Neural progenitor cell (in vitro differentiated cells): ENCODE results near the gene GK. TPM values are rescaled to one million over a fixed set of nuclear protein-coding genes. Genes with fewer than 3 reads are reported as not detected.

ENCODE experiments used
- DNase-seq: peaks from one replicate; pipeline ENCODE4 v3.0.0-alpha.2; 2016; ENCODE audit warnings: low spot score
- H2AFZ ChIP-seq: fragments of 200-600 bp; sonication (generic); replicated peaks from 2 replicates; pipeline ENCODE4 v1.6.1; 2016; ENCODE audit warnings: antibody characterized with exemption
- H3F3A ChIP-seq: fragments of 200-600 bp; sonication (generic); 2 replicates; pipeline ENCODE4 v1.6.1; 2016; ENCODE audit warnings: antibody characterized with exemption, low read depth
- H3K27ac ChIP-seq: fragments of 200-600 bp; sonication (generic); 2 replicates; pipeline ENCODE4 v1.5.1; 2016; ENCODE audit warnings: mild to moderate bottlenecking
- H3K27me3 ChIP-seq: fragments of 200-600 bp; sonication (generic); 2 replicates; pipeline ENCODE4 v1.6.1; 2016; ENCODE audit warnings: mild to moderate bottlenecking, moderate library complexity
- H3K36me3 ChIP-seq: fragments of 200-600 bp; sonication (generic); 2 replicates; pipeline ENCODE4 v1.5.1; 2016
- H3K4me1 ChIP-seq: fragments of 200-600 bp; sonication (generic); 2 replicates; pipeline ENCODE4 v1.6.1; 2016; ENCODE audit warnings: mixed run types
- H3K4me2 ChIP-seq: fragments of 200-600 bp; sonication (generic); 2 replicates; pipeline ENCODE4 v1.6.1; 2016
- H3K4me3 ChIP-seq: fragments of 200-600 bp; sonication (generic); 2 replicates; pipeline ENCODE4 v1.5.1; 2016
- H3K79me2 ChIP-seq: fragments of 200-600 bp; sonication (generic); 2 replicates; pipeline ENCODE4 v1.6.1; 2016; ENCODE audit warnings: low read depth
- H3K9ac ChIP-seq: fragments of 200-600 bp; sonication (generic); 2 replicates; pipeline ENCODE4 v1.6.1; 2016
- H3K9me3 ChIP-seq: fragments of 200-600 bp; sonication (generic); 2 replicates; pipeline ENCODE4 v1.5.1; 2016; ENCODE audit warnings: low read depth
- H4K20me1 ChIP-seq: fragments of 200-600 bp; sonication (generic); 2 replicates; pipeline ENCODE4 v1.6.1; 2016; ENCODE audit warnings: low read depth
- H3K27ac Mint-ChIP-seq: 3 replicates; pipeline ENCODE4 v1.8.0; 2021; ENCODE audit warnings: mixed read lengths
- H3K27me3 Mint-ChIP-seq: 2 replicates; pipeline ENCODE4 v1.8.0; 2022; ENCODE audit warnings: low read depth, mild to moderate bottlenecking, inconsistent platforms, moderate library complexity, mixed read lengths; ENCODE audit not compliant: insufficient read depth
- H3K36me3 Mint-ChIP-seq: 3 replicates; pipeline ENCODE4 v1.8.0; 2021; ENCODE audit warnings: mixed read lengths
- H3K4me1 Mint-ChIP-seq: 3 replicates; pipeline ENCODE4 v1.8.0; 2021; ENCODE audit warnings: mixed read lengths
- H3K4me3 Mint-ChIP-seq: 3 replicates; pipeline ENCODE4 v1.8.0; 2021; ENCODE audit warnings: mild to moderate bottlenecking, moderate library complexity, mixed read lengths
- H3K9me3 Mint-ChIP-seq: 3 replicates; pipeline ENCODE4 v1.8.0; 2020; ENCODE audit warnings: mixed read lengths
- EZH2 ChIP-seq: fragments of 200-600 bp; sonication (generic); IDR thresholded peaks from 2 replicates; pipeline ENCODE4 v1.6.1; 2017; ENCODE audit warnings: antibody characterized with exemption, mild to moderate bottlenecking, moderate library complexity
- EZH2phosphoT487 ChIP-seq: fragments of 200-600 bp; sonication (generic); IDR thresholded peaks from 2 replicates; pipeline ENCODE4 v1.6.1; 2017; ENCODE audit warnings: antibody characterized with exemption
- small RNA-seq: library from RNA; depleted of rRNA; stranded (forward); fragments of <200 nt; gene quantifications from one replicate; pipeline ENCODE3, GENCODE V24; 2015
- total RNA-seq: library from RNA; depleted of rRNA; stranded (reverse); fragments of >200 nt; gene quantifications from 2 replicates; pipeline ENCODE4 v1.2.3, GENCODE V29; 2015; ENCODE audit warnings: low replicate concordance
- TF ChIP-seq, protein P1 (sequence below): fragments of 200-600 bp; sonication (generic); IDR thresholded peaks from 2 replicates; pipeline ENCODE4 v1.5.1; 2017; ENCODE audit warnings: antibody characterized with exemption, mild to moderate bottlenecking

Gene GK
- total RNA-seq, 1 donor from 2014 or later = 4.4 TPM

DNA sequence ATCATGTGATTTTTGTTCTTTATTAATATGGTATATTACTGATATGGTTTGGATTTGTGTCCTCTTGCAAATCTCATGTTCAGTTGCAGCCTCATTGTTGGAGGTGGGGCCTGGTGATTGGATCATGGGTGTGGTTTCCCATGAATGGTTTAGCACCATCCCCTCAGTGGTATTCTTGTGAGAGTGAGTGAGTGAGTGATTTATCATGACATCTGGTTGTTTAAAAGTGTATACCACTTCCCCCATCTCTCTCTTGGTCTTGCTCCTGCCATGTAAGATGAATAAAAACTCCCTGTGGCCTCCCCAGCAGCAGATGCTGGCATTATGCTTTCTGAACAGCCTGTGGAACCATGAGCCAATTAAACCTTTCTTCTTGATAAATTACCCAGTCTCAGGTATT is 124.4 kb downstream of the GK start:
- TF ChIP-seq EZH2phosphoT487 (no peak), EZH2 (no peak)
- TF ChIP-seq, protein P1, sequence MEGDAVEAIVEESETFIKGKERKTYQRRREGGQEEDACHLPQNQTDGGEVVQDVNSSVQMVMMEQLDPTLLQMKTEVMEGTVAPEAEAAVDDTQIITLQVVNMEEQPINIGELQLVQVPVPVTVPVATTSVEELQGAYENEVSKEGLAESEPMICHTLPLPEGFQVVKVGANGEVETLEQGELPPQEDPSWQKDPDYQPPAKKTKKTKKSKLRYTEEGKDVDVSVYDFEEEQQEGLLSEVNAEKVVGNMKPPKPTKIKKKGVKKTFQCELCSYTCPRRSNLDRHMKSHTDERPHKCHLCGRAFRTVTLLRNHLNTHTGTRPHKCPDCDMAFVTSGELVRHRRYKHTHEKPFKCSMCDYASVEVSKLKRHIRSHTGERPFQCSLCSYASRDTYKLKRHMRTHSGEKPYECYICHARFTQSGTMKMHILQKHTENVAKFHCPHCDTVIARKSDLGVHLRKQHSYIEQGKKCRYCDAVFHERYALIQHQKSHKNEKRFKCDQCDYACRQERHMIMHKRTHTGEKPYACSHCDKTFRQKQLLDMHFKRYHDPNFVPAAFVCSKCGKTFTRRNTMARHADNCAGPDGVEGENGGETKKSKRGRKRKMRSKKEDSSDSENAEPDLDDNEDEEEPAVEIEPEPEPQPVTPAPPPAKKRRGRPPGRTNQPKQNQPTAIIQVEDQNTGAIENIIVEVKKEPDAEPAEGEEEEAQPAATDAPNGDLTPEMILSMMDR = no peak
- Histone ChIP-seq H2AFZ (no peak overlapping the region), H3K4me2 (no peak overlapping the region), H3K4me1 (no peaks in the 10 kb centered on the region), H4K20me1 (no peaks in the 10 kb centered on the region), H3K27ac (no peak overlapping the region), H3K9me3 (no peaks in the 10 kb centered on the region), H3K27me3 (no peaks in the 10 kb centered on the region), H3K36me3 (no peaks in the 10 kb centered on the region), H3K4me3 (no peak overlapping the region), H3K9ac (no peak overlapping the region), H3F3A (no peaks in the 10 kb centered on the region), H3K79me2 (no peaks in the 10 kb centered on the region)
- Mint-ChIP-seq H3K27ac (no peak overlapping the region), H3K4me1 (no peaks in the 10 kb centered on the region), H3K27me3 (peaks cover 4% of the 10 kb centered on the region), H3K9me3 (peaks cover 11% of the 10 kb centered on the region), H3K4me3 (no peak overlapping the region), H3K36me3 (no peaks in the 10 kb centered on the region)
- DNase-seq = no peak

DNA sequence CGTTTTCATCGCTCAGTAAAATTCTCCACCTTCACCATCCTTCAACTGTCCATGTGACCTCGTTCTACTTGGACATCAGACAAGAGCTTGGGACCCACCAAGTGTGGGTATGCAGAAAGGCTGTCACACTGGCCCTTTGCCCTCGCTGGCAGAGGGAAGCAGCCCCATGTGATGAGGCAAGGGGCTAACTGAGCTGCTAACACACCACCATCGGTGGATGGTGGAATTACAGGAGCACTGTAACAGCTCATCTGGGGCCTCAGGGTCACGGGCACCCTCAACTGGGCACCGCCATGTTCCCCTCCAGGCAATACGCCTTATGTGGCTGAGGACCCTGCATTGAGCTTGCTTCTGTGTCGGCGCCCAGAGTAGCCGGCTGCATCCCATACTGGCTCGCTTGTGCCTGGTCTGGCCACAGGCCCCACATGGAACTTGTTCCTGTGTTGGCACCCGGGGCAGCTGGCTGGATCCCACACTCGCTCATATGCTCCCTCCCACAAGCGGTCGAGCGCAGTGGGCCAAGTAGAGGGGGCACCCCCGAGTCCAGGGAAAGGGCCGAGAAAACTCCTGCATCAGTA is 126.3 kb downstream of the GK start:
- Mint-ChIP-seq H3K27me3 (peaks cover 4% of the 10 kb centered on the region), H3K27ac (no peak overlapping the region), H3K4me3 (no peak overlapping the region), H3K4me1 (no peaks in the 10 kb centered on the region), H3K36me3 (no peaks in the 10 kb centered on the region), H3K9me3 (peaks cover 8% of the 10 kb centered on the region)
- Histone ChIP-seq H3K4me1 (no peaks in the 10 kb centered on the region), H3K79me2 (no peaks in the 10 kb centered on the region), H3F3A (no peaks in the 10 kb centered on the region), H3K27me3 (no peaks in the 10 kb centered on the region), H3K4me3 (no peak overlapping the region), H3K27ac (no peak overlapping the region), H2AFZ (no peak overlapping the region), H3K36me3 (no peaks in the 10 kb centered on the region), H3K4me2 (no peak overlapping the region), H3K9ac (no peak overlapping the region), H3K9me3 (no peaks in the 10 kb centered on the region), H4K20me1 (no peaks in the 10 kb centered on the region)
- DNase-seq = no peak
- TF ChIP-seq, protein P1 = no peak
- no peak for TF ChIP-seq EZH2phosphoT487
- no peak for TF ChIP-seq EZH2

Small RNAs within 50 kb of the gene (small RNA-seq; reads per million reads assigned to genes)
- gene CKS1BP6 = not detected

Other genes with a start within 250 kb of the GK start
- not detected in 2 replicates for gene TASL, start 75.7 kb upstream of the GK start, total RNA-seq
- 20.0 and 28.0 TPM in 2 replicates for gene TAB3, start 235.8 kb downstream of the GK start, total RNA-seq